ENCODE measurements around the gene IL17RD. TPM values are rescaled to one million over a fixed set of nuclear protein-coding genes. Genes with fewer than 3 reads are reported as not detected.

The IL17RD gene
- total RNA-seq, 1 experiment from 2014 or later: 31.7 TPM

DNA sequence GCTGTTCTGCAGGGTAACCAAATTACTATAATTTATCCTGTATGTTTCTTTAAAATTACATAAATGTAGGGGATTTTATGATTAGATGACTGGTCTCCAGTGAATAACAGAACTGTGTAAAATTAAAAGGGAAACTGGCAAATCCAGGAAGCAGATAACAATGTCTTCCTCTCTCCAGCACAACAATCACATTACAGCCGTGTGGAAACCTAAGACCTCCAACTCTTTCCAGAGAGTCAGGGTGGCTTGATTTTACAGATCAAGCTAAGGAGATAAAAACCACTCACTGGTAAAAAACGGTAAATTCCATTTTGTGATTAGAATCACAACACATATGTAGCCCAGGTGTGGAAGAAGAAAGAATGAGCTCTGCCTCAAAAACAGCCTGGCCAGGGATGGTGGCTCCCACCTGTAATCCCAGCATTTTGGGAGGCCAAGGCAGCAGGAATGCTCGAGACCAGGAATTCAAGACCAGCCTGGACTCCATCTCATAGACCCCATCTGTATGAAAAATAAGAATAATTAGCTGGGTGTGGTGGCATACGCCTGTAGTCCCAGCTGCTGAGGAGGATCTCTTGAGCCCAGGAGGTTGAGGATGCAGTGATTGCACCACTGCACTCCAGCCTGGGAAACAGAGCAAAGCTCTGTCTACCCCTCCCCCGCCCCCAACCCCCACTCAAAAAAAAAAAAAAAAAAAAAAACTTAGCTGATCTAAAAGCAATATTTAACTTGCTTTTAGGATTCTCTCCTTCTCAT, 29.0 kb downstream of the IL17RD start:
- Histone ChIP-seq H2BK5ac (ENCODE audit: insufficient read length, low read length) (no peak overlapping the region), H3K4me2 (ENCODE audit: insufficient read depth, insufficient read length, low read length) (no peak overlapping the region), H3T11ph (ENCODE audit: low read length) (no peak overlapping the region), H2BK12ac (ENCODE audit: insufficient read length, low read depth, low read length) (no peak overlapping the region), H4K5ac (ENCODE audit: insufficient read length, low read depth, low read length) (no peak overlapping the region), H4K8ac (replicated peaks; ENCODE audit: insufficient read length, low read depth, low read length) (no peak overlapping the region), H3K9me3 (ENCODE audit: control insufficient read depth, low read depth, low read length) (no peaks in the 10 kb centered on the region), H3K23ac (ENCODE audit: insufficient read length, low read depth, low read length) (no peak overlapping the region), H3K14ac (ENCODE audit: insufficient read depth, low read length) (no peak overlapping the region), H4K20me1 (ENCODE audit: control insufficient read depth, insufficient read depth, insufficient read length) (no peaks in the 10 kb centered on the region), H3K27me3 (ENCODE audit: insufficient read depth, low read length) (0 out of 2 replicates have a peak, but pooled peaks cover 2% of the 10 kb centered on the region), H3K79me2 (ENCODE audit: insufficient read depth, low read length) (peaks cover 17% of the 10 kb centered on the region; the same call in 1 of the 2 replicates), H3K79me1 (ENCODE audit: insufficient read depth, low read depth, low read length, poor library complexity, severe bottlenecking) (no peaks in the 10 kb centered on the region), H2BK15ac (ENCODE audit: low read depth, low read length) (no peak overlapping the region), H3K23me2 (ENCODE audit: insufficient read length, low read depth, low read length, poor library complexity, severe bottlenecking) (no peaks in the 10 kb centered on the region), H3K4me1 (ENCODE audit: insufficient read depth, low read length) (peaks cover 30% of the 10 kb centered on the region; the same call in 1 of the 2 replicates), H2BK20ac (ENCODE audit: low read depth, low read length, poor library complexity, severe bottlenecking) (no peak overlapping the region), H2AFZ (ENCODE audit: low read length) (no peak overlapping the region), H3K18ac (ENCODE audit: insufficient read length, low read depth, low read length) (no peak overlapping the region), H2BK120ac (ENCODE audit: low read depth, low read length, poor library complexity, severe bottlenecking) (no peak overlapping the region), H2AK5ac (ENCODE audit: insufficient read length, low read length) (no peak overlapping the region), H3K9ac (ENCODE audit: extremely low read depth, insufficient read length, low read length) (no peak overlapping the region), H3K4ac (ENCODE audit: low read depth, low read length) (no peak overlapping the region), H4K91ac (ENCODE audit: insufficient read length, low read depth, low read length) (no peak overlapping the region), H3K27ac (ENCODE audit: insufficient read length, low read depth, low read length) (no peak overlapping the region), H3K56ac (ENCODE audit: insufficient read length, low read depth, low read length) (no peak overlapping the region)
- Mint-ChIP-seq H3K27ac (no peak overlapping the region), H3K9me3 (no peaks in the 10 kb centered on the region), H3K4me3 (peak overlapping the region in 1 of 2 experiments; percentile 1; a peak in 1 of 5 replicates), H3K36me3 (ENCODE audit: insufficient read depth in 1 of 3, low read depth in 3 of 3) (peaks cover 0 to 9% (median 2%) of the 10 kb centered on the region in 3 experiments; a peak in 2 of 7 replicates), H3K27me3 (ENCODE audit: low read depth) (no peaks in the 10 kb centered on the region), H3K4me1 (peaks cover 38 to 57% of the 10 kb centered on the region in 2 experiments)
- TF ChIP-seq, protein P1, sequence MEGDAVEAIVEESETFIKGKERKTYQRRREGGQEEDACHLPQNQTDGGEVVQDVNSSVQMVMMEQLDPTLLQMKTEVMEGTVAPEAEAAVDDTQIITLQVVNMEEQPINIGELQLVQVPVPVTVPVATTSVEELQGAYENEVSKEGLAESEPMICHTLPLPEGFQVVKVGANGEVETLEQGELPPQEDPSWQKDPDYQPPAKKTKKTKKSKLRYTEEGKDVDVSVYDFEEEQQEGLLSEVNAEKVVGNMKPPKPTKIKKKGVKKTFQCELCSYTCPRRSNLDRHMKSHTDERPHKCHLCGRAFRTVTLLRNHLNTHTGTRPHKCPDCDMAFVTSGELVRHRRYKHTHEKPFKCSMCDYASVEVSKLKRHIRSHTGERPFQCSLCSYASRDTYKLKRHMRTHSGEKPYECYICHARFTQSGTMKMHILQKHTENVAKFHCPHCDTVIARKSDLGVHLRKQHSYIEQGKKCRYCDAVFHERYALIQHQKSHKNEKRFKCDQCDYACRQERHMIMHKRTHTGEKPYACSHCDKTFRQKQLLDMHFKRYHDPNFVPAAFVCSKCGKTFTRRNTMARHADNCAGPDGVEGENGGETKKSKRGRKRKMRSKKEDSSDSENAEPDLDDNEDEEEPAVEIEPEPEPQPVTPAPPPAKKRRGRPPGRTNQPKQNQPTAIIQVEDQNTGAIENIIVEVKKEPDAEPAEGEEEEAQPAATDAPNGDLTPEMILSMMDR (conservative IDR thresholded peaks at IDR 0.05): no peak
- DNase-seq: no peak
- WGBS (ENCODE audit: extremely low coverage, insufficient read length, low lambda C conversion rate): no CpG with 5 or more reads among the region's 5 CpGs
